DMS53 (cell line): ENCODE data around the gene RAE1.

ENCODE experiments used
- DNase-seq: peaks from one replicate; lab custom pipeline; 2025; lab: John Stamatoyannopoulos, UW

RAE1 gene

GRCh38 chr20:57372157-57372556 is 21.1 kb downstream of the RAE1 start:
- no peak for DNase-seq

- DNase-seq = no peak
Observed at GRCh38 chr20:57372581-57373350, 21.7 kb downstream of the RAE1 start.

- no peak for DNase-seq
Observed at GRCh38 chr20:57374343-57374930, 23.4 kb downstream of the RAE1 start.

GRCh38 chr20:57374931-57375651 is 24.0 kb downstream of the RAE1 start:
- DNase-seq = no peak

GRCh38 chr20:57375652-57376230 is 24.7 kb downstream of the RAE1 start:
- no peak for DNase-seq

- no peak for DNase-seq
Observed at GRCh38 chr20:57377350-57377749, 26.3 kb downstream of the RAE1 start.

- DNase-seq = no peak
Observed at GRCh38 chr20:57378107-57378506, 27.1 kb downstream of the RAE1 start.

GRCh38 chr20:57378646-57379262 is 27.7 kb downstream of the RAE1 start:
- no peak for DNase-seq

GRCh38 chr20:57379263-57379647 is 28.2 kb downstream of the RAE1 start:
- no peak for DNase-seq

GRCh38 chr20:57380081-57380750 is 29.2 kb downstream of the RAE1 start:
- no peak for DNase-seq

GRCh38 chr20:57381596-57382503 is 30.8 kb downstream of the RAE1 start:
- DNase-seq = peak; percentile 82

GRCh38 chr20:57382516-57382915 is 31.5 kb downstream of the RAE1 start:
- no peak for DNase-seq

- peak; percentile 84 for DNase-seq
Observed at GRCh38 chr20:57383447-57384347, 32.6 kb downstream of the RAE1 start.

- no peak for DNase-seq
Observed at GRCh38 chr20:57384486-57384885, 33.4 kb downstream of the RAE1 start.

GRCh38 chr20:57384953-57385761 is 34.1 kb downstream of the RAE1 start:
- no peak for DNase-seq

- DNase-seq = no peak
Observed at GRCh38 chr20:57385940-57386339, 34.9 kb downstream of the RAE1 start.

GRCh38 chr20:57386762-57387161 is 35.7 kb downstream of the RAE1 start:
- DNase-seq = no peak

GRCh38 chr20:57387463-57387862 is 36.4 kb downstream of the RAE1 start:
- DNase-seq = no peak

GRCh38 chr20:57387945-57388371 is 36.9 kb downstream of the RAE1 start:
- DNase-seq = no peak
